Liver (tissue), 3 donors: ENCODE measurements around the gene SCEL.

Source experiments
- GABPA ChIP-seq, 2 donors: IDR thresholded peaks in 1 of 2; conservative IDR thresholded peaks in 1 of 2; 2 replicates each; pipeline ENCODE4 v1.6.1; 2016; ENCODE audit warnings: antibody characterized with exemption in 2 of 2, mild to moderate bottlenecking in 1 of 2, moderate library complexity in 1 of 2
- RAD21 ChIP-seq, 2 donors: IDR thresholded peaks; 2 replicates each; pipeline ENCODE4 v1.6.1; 2016; ENCODE audit warnings: antibody characterized with exemption in 2 of 2, mild to moderate bottlenecking in 2 of 2
- TF ChIP-seq, protein P1 (sequence below): fragments of 150-350 bp; IDR thresholded peaks from 2 replicates; pipeline ENCODE4 v1.5.1; 2017; ENCODE audit warnings: improper control_type of control experiment, low read depth, low read length; ENCODE audit not compliant: missing input control
- TF ChIP-seq, protein P2 (sequence below): IDR thresholded peaks from 2 replicates; pipeline ENCODE4 v1.6.1; 2016; ENCODE audit warnings: antibody characterized with exemption, mild to moderate bottlenecking
- TF ChIP-seq, protein P3 (sequence below): IDR thresholded peaks from 2 replicates; pipeline ENCODE4 v1.6.1; 2016; ENCODE audit warnings: antibody characterized with exemption
- donor health status: healthy.
- donor health status: healthy.

DNA sequence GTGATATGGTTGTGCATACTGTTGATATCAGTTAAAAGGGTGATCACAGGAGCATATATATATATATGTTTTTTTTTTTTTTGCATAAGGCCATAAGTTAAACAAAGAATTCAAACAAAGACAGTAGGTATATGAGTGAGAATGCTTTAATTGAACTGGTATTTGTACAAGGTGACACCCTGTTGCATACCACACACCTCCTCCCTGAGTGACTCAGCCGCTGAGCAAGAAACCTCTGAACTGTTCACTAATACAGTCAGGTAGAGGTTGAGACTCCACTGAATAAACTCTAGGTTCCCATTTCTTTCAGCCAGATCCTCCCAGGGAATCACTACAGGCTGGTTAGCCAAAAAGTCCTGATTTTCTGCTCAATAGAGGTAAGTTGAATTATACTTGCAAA, at the start of gene SCEL:
- TF ChIP-seq, protein P1, sequence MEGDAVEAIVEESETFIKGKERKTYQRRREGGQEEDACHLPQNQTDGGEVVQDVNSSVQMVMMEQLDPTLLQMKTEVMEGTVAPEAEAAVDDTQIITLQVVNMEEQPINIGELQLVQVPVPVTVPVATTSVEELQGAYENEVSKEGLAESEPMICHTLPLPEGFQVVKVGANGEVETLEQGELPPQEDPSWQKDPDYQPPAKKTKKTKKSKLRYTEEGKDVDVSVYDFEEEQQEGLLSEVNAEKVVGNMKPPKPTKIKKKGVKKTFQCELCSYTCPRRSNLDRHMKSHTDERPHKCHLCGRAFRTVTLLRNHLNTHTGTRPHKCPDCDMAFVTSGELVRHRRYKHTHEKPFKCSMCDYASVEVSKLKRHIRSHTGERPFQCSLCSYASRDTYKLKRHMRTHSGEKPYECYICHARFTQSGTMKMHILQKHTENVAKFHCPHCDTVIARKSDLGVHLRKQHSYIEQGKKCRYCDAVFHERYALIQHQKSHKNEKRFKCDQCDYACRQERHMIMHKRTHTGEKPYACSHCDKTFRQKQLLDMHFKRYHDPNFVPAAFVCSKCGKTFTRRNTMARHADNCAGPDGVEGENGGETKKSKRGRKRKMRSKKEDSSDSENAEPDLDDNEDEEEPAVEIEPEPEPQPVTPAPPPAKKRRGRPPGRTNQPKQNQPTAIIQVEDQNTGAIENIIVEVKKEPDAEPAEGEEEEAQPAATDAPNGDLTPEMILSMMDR: no peak
- TF ChIP-seq, protein P2, sequence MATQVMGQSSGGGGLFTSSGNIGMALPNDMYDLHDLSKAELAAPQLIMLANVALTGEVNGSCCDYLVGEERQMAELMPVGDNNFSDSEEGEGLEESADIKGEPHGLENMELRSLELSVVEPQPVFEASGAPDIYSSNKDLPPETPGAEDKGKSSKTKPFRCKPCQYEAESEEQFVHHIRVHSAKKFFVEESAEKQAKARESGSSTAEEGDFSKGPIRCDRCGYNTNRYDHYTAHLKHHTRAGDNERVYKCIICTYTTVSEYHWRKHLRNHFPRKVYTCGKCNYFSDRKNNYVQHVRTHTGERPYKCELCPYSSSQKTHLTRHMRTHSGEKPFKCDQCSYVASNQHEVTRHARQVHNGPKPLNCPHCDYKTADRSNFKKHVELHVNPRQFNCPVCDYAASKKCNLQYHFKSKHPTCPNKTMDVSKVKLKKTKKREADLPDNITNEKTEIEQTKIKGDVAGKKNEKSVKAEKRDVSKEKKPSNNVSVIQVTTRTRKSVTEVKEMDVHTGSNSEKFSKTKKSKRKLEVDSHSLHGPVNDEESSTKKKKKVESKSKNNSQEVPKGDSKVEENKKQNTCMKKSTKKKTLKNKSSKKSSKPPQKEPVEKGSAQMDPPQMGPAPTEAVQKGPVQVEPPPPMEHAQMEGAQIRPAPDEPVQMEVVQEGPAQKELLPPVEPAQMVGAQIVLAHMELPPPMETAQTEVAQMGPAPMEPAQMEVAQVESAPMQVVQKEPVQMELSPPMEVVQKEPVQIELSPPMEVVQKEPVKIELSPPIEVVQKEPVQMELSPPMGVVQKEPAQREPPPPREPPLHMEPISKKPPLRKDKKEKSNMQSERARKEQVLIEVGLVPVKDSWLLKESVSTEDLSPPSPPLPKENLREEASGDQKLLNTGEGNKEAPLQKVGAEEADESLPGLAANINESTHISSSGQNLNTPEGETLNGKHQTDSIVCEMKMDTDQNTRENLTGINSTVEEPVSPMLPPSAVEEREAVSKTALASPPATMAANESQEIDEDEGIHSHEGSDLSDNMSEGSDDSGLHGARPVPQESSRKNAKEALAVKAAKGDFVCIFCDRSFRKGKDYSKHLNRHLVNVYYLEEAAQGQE: no peak
- TF ChIP-seq GABPA (IDR thresholded peaks at IDR 0.05 in 1 of 2, conservative IDR thresholded peaks at IDR 0.05 in 1 of 2): no peak
- TF ChIP-seq, protein P3, sequence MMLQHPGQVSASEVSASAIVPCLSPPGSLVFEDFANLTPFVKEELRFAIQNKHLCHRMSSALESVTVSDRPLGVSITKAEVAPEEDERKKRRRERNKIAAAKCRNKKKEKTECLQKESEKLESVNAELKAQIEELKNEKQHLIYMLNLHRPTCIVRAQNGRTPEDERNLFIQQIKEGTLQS: no peak
- no peak for TF ChIP-seq RAD21 (IDR thresholded peaks at IDR 0.05)
